Activated T-helper 1 cell treated with anti-CD3 and anti-CD28 coated beads, Interleukin-12 subunit alpha, Interleukin-12 subunit beta, Interleukin-2, Interleukin-4 antibody, amounts not matched to agents 30 ng/mL and 10 ng/mL and 1 ng/mL, durations not matched to agents 14 hours and 24 hours and 36 hours (primary cell): ENCODE results near the gene KRTAP1-1. TPM values are rescaled to one million over a fixed set of nuclear protein-coding genes. Genes with fewer than 3 reads are reported as not detected.
"Not testable (repeated sequence)": the region's sequence is repeated elsewhere in the genome, so short reads cannot be mapped to it uniquely, and the experiment has no call there.

ENCODE experiments used
- DNase-seq: peaks from one replicate; pipeline ENCODE4 v3.0.0; 2021; ENCODE audit warnings: low spot score
- H3K27ac Mint-ChIP-seq: one replicate; pipeline ENCODE4 v1.8.0; 2021; ENCODE audit warnings: mild to moderate bottlenecking, mixed read lengths
- H3K27me3 Mint-ChIP-seq: one replicate; pipeline ENCODE4 v1.8.0; 2022; ENCODE audit warnings: mild to moderate bottlenecking, moderate library complexity, mixed read lengths; ENCODE audit not compliant: insufficient read depth
- H3K36me3 Mint-ChIP-seq: one replicate; pipeline ENCODE4 v1.8.0; 2021; ENCODE audit warnings: low read depth, mixed read lengths
- H3K4me1 Mint-ChIP-seq: one replicate; pipeline ENCODE4 v1.8.0; 2021; ENCODE audit warnings: low read depth, mixed read lengths
- H3K4me3 Mint-ChIP-seq: one replicate; pipeline ENCODE4 v1.8.0; 2021; ENCODE audit warnings: mild to moderate bottlenecking, moderate library complexity, mixed read lengths
- H3K9me3 Mint-ChIP-seq: one replicate; pipeline ENCODE4 v1.8.0; 2021; ENCODE audit warnings: mixed read lengths
- intact Hi-C: fragments of 100-400 bp; cut with micrococcal nuclease; formaldehyde crosslinking; loops from one replicate; pipeline ENCODE4 v1.15.1; 2024
- total RNA-seq: library from RNA; stranded (reverse); gene quantifications from 2 replicates; pipeline ENCODE4 v1.2.3, GENCODE V29; 2022

Gene KRTAP1-1
- total RNA-seq, 1 donor from 2014 or later = not detected

DNA sequence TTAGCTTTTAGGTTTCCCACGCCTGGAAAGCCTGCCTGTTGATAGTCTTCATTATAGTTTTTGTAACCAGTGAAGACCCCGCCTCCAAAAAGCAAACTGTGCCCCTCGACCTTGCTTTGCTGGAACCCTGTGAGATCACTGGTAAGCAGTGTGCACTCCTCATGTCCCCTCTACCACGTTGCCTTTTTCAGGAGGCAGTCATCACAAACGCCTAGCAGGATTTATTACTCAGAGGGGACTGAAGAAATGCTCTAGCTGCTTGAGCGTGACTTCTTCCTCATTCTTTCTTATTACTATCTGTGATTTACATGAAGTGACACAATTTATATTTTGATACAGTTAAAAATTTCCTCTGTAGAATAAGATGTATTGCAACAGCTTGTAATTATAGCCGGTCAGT lies 25.8 kb downstream of the KRTAP1-1 start:
- H3K9me3 Mint-ChIP-seq = no peaks in the 10 kb centered on the region
- no peak for DNase-seq
- H3K27ac Mint-ChIP-seq = no peak overlapping the region
- H3K4me3 Mint-ChIP-seq = no peak overlapping the region
- H3K4me1 Mint-ChIP-seq = no peaks in the 10 kb centered on the region
- H3K36me3 Mint-ChIP-seq = no peaks in the 10 kb centered on the region
- peaks cover 6% of the 10 kb centered on the region for H3K27me3 Mint-ChIP-seq
- intact Hi-C loops = no loop called here

- Mint-ChIP-seq H3K27me3 (peaks cover 8% of the 10 kb centered on the region), H3K4me1 (no peaks in the 10 kb centered on the region), H3K4me3 (no peak overlapping the region), H3K9me3 (no peaks in the 10 kb centered on the region), H3K27ac (no peak overlapping the region), H3K36me3 (no peaks in the 10 kb centered on the region)
- intact Hi-C loops = no loop called here
- no peak for DNase-seq
These were observed 27.6 kb downstream of the KRTAP1-1 start for GRCh38 chr17:41013606-41014005.

GRCh38 chr17:41013181-41013580 lies 28.1 kb downstream of the KRTAP1-1 start:
- no peaks in the 10 kb centered on the region for H3K36me3 Mint-ChIP-seq
- H3K4me1 Mint-ChIP-seq = no peaks in the 10 kb centered on the region
- no peak overlapping the region for H3K4me3 Mint-ChIP-seq
- DNase-seq = no peak
- peaks cover 9% of the 10 kb centered on the region for H3K27me3 Mint-ChIP-seq
- H3K9me3 Mint-ChIP-seq = no peaks in the 10 kb centered on the region
- intact Hi-C loops = no loop called here
- no peak overlapping the region for H3K27ac Mint-ChIP-seq

DNA sequence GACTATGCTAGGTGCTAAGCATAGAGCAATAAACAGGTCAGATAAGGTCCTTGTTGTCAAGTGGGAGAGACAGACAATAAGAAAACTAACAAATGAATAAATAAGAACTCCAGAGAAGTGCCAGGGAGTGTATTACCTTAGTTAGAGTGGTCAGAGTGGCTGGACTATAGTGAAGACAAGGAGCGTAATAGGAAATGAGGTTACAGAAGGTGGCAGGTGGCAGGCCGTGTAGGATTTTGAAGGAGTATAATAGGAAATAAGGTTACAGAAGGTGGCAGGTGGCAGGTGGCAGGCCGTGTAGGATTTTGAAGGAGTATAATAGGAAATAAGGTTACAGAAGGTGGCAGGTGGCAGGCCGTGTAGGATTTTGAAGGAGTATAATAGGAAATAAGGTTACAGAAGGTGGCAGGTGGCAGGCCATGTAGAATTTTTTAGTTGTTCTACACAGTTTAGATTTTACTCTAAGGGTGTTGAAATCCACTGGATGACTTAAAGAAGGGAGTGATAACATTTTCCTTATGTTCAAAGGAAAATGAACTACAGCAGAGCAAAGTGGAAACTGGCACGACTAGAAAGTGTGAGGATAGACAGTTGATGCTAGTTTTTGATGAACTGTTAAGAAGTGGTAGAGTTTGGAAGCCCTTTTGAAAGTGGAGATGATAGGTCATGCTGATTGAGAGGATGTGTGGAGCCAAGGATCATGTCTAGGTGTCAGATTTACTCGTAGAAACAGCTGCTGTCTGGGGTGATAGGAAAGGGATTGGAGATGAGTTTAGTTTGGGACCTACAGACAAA lies 28.7 kb downstream of the KRTAP1-1 start:
- H3K4me1 Mint-ChIP-seq = no peaks in the 10 kb centered on the region
- no peak for DNase-seq
- intact Hi-C loops = no loop called here
- H3K4me3 Mint-ChIP-seq = no peak overlapping the region
- H3K27me3 Mint-ChIP-seq = peaks cover 10% of the 10 kb centered on the region
- H3K27ac Mint-ChIP-seq = no peak overlapping the region
- H3K9me3 Mint-ChIP-seq = no peaks in the 10 kb centered on the region
- H3K36me3 Mint-ChIP-seq = no peaks in the 10 kb centered on the region

DNA sequence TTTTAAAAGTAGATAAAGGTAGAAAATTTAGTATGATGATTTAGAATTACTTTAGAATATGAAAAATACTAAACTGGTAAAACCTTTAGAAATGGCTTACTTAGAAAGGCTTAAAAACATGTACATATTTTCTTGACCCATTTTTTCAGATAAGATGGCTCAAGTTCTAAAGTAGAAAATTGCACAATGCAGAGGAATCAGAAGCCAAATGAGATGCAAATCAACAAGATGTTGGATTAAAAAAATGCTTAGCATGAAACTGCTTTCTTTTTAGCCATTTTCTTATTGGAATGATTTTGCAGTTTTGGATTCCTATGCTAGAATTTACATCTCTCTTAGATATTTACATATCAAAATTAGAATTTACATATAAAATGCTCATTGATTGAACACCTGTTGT lies 30.8 kb downstream of the KRTAP1-1 start:
- Mint-ChIP-seq H3K36me3 (no peaks in the 10 kb centered on the region), H3K4me3 (no peak overlapping the region), H3K9me3 (no peaks in the 10 kb centered on the region), H3K27me3 (peaks cover 10% of the 10 kb centered on the region), H3K4me1 (no peaks in the 10 kb centered on the region), H3K27ac (no peak overlapping the region)
- DNase-seq = no peak
- intact Hi-C loops = no loop called here

GRCh38 chr17:41009936-41010335 lies 31.3 kb downstream of the KRTAP1-1 start:
- Mint-ChIP-seq H3K4me1 (no peaks in the 10 kb centered on the region), H3K4me3 (no peak overlapping the region), H3K36me3 (no peaks in the 10 kb centered on the region), H3K9me3 (no peaks in the 10 kb centered on the region), H3K27me3 (peaks cover 10% of the 10 kb centered on the region), H3K27ac (no peak overlapping the region)
- intact Hi-C loops = no loop called here
- DNase-seq = no peak

- H3K36me3 Mint-ChIP-seq = no peaks in the 10 kb centered on the region
- no peak overlapping the region for H3K4me3 Mint-ChIP-seq
- no peaks in the 10 kb centered on the region for H3K4me1 Mint-ChIP-seq
- H3K27ac Mint-ChIP-seq = no peak overlapping the region
- intact Hi-C loops = no loop called here
- H3K9me3 Mint-ChIP-seq = no peaks in the 10 kb centered on the region
- no peak for DNase-seq
- H3K27me3 Mint-ChIP-seq = peaks cover 10% of the 10 kb centered on the region
These were observed 31.9 kb downstream of the KRTAP1-1 start for GRCh38 chr17:41009301-41009760.

DNA sequence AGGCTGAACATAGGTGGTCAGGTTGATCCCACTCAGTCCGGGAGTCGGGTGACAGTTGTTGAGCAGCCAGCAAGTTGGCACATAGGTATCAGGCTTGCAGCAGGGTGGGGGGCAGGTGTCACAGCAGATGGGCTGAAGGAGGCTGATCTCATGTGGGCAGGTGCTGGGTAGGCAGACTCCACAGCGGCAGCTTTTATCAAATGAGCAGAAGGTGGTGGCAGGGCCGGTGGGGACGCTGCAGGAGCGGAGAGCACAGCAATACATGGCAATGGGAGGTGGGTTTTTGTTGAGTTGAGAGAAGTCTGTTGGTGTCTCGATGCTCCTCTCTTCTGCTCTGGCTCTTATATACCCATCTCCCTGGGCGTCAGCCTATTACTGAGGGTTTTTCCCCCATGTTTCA lies 32.4 kb downstream of the KRTAP1-1 start, which contains the start of gene KRTAP3-1:
Gene KRTAP3-1, minus strand, starts transcription at position 318 of the 400 bp plus-strand sequence. Its CDS starts 54 bp downstream, at position 264.
- intact Hi-C loops = no loop called here
- Mint-ChIP-seq H3K36me3 (no peaks in the 10 kb centered on the region), H3K4me1 (no peaks in the 10 kb centered on the region), H3K27me3 (peaks cover 13% of the 10 kb centered on the region), H3K4me3 (no peak within 1 kb of the TSS), H3K9me3 (no peaks in the 10 kb centered on the region), H3K27ac (no peak within 1 kb of the TSS)
- no peak for DNase-seq

GRCh38 chr17:41004397-41004796 lies 36.9 kb downstream of the KRTAP1-1 start:
- no peak for DNase-seq
- Mint-ChIP-seq H3K36me3 (no peaks in the 10 kb centered on the region), H3K27me3 (peaks cover 11% of the 10 kb centered on the region), H3K4me3 (no peak overlapping the region), H3K4me1 (no peaks in the 10 kb centered on the region), H3K9me3 (no peaks in the 10 kb centered on the region), H3K27ac (no peak overlapping the region)
- intact Hi-C loops = no loop called here

GRCh38 chr17:41003926-41004325 lies 37.3 kb downstream of the KRTAP1-1 start:
- no peaks in the 10 kb centered on the region for H3K4me1 Mint-ChIP-seq
- H3K27me3 Mint-ChIP-seq = peaks cover 12% of the 10 kb centered on the region
- no peak overlapping the region for H3K4me3 Mint-ChIP-seq
- intact Hi-C loops = no loop called here
- DNase-seq = no peak
- H3K9me3 Mint-ChIP-seq = no peaks in the 10 kb centered on the region
- H3K27ac Mint-ChIP-seq = no peak overlapping the region
- no peaks in the 10 kb centered on the region for H3K36me3 Mint-ChIP-seq

GRCh38 chr17:41002814-41003213 lies 38.4 kb downstream of the KRTAP1-1 start:
- intact Hi-C loops = no loop called here
- Mint-ChIP-seq H3K27ac (no peak overlapping the region), H3K27me3 (peaks cover 11% of the 10 kb centered on the region), H3K36me3 (no peaks in the 10 kb centered on the region), H3K4me3 (no peak overlapping the region), H3K4me1 (no peaks in the 10 kb centered on the region), H3K9me3 (no peaks in the 10 kb centered on the region)
- no peak for DNase-seq

DNA sequence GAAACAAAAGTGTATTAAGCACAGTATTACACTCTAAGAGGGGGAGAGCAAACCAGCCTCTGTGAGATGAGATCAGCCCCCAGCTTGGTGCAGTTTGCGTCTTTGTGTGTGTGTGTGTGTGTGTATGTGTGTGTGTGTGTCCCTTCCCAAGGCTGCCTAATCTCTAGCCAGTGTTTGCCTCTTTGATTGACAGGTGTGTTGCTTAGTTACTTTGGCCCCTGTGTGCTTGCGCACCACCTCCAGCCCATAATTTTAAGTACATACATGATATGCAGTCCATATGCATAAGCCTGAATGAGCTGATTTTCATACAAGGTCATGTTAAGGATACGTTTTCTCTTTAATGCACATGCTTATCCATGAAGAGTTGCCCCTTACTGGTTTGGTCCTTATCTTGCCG lies 39.5 kb downstream of the KRTAP1-1 start:
- H3K9me3 Mint-ChIP-seq = no peaks in the 10 kb centered on the region
- no peak for DNase-seq
- no peak overlapping the region for H3K27ac Mint-ChIP-seq
- no peaks in the 10 kb centered on the region for H3K36me3 Mint-ChIP-seq
- no peaks in the 10 kb centered on the region for H3K4me1 Mint-ChIP-seq
- no peak overlapping the region for H3K4me3 Mint-ChIP-seq
- peaks cover 14% of the 10 kb centered on the region for H3K27me3 Mint-ChIP-seq
- intact Hi-C loops = no loop called here

DNA sequence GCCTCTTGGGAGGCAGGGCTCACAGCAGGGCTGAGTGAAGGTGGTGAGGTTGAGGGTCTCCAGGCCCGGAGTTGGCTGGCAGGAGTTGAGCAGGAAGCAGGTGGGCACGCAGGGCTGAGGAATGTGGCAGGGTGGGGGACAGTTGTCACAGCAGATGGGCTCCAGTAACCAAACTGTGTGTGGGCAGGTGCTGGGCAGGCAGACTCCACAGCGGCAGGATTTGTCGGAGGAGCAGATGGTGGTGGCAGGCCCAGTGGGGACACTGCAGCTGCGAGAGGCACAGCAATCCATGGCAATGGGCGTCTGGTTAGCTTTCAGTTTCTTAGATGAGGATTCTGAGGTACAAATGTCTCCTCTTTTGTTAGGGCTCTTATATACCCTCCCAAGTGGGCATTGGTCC lies 41.7 kb downstream of the KRTAP1-1 start, which contains the start of gene KRTAP3-2:
Gene KRTAP3-2, minus strand, starts transcription at position 344 of the 400 bp plus-strand sequence. Its CDS starts 53 bp downstream, at position 291.
- H3K36me3 Mint-ChIP-seq, intact Hi-C loops, H3K9me3 Mint-ChIP-seq, H3K27ac Mint-ChIP-seq, H3K4me1 Mint-ChIP-seq, H3K4me3 Mint-ChIP-seq, DNase-seq: not testable (repeated sequence)
- peaks cover 20% of the 10 kb centered on the region for H3K27me3 Mint-ChIP-seq
